ENCODE results near the gene NFKB1.

DNA sequence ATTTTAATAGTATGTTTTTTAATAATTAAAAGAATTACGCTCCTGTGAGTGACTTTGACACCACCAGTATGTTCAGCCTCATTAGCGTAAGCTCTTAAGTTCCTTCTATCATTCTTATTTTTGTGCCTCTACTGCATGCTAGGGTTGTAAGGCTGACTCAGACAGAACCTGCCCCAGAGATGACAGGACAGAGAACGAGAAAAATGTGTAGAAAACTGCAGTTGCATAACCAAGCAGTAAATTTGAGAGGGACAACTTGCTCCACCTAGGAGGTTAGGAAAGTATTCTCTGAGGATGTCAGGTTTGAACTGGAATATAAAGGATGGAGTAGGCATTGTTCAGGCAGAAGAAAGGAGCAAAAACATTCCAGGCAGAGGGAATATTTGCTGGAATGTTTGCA is 98.7 kb downstream of the NFKB1 start:
- TF ChIP-seq CTCF (IDR thresholded peaks at IDR 0.05 in 2 of 3, conservative IDR thresholded peaks at IDR 0.05 in 1 of 3; ENCODE audit: control insufficient read depth in 2 of 3, extremely low read depth in 1 of 3, insufficient read depth in 1 of 3, low read depth in 3 of 3, low read length in 3 of 3) = no peak
- TF ChIP-seq POLR2A (IDR thresholded peaks at IDR 0.05; ENCODE audit: low read depth, low read length) = no peak
- TF ChIP-seq, protein P1, sequence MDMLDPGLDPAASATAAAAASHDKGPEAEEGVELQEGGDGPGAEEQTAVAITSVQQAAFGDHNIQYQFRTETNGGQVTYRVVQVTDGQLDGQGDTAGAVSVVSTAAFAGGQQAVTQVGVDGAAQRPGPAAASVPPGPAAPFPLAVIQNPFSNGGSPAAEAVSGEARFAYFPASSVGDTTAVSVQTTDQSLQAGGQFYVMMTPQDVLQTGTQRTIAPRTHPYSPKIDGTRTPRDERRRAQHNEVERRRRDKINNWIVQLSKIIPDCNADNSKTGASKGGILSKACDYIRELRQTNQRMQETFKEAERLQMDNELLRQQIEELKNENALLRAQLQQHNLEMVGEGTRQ (IDR thresholded peaks at IDR 0.05; ENCODE audit: borderline replicate concordance, low read depth, low read length) = no peak
- TF ChIP-seq CBFB (IDR thresholded peaks at IDR 0.05; ENCODE audit: low read depth) = no peak
- no peak for TF ChIP-seq CBX3 (IDR thresholded peaks at IDR 0.05; ENCODE audit: borderline replicate concordance, low read depth)
- TF ChIP-seq YY1 (IDR thresholded peaks at IDR 0.05; ENCODE audit: low read depth, low read length) = no peak
- TF ChIP-seq USF1 (IDR thresholded peaks at IDR 0.05; ENCODE audit: borderline replicate concordance, extremely low read length, insufficient read depth, low read depth, low read length) = no peak
